DOHH2 (cell line): ENCODE measurements around the gene ITPK1.

Experiments
- H3F3A ChIP-seq: fragments of 200-600 bp; sonication (generic), shearing (Covaris generic); 2 replicates; pipeline ENCODE4 v1.6.0; 2016; ENCODE audit warnings: antibody characterized with exemption, mild to moderate bottlenecking; ENCODE audit not compliant: control insufficient read depth, insufficient read depth
- H3K27ac ChIP-seq: fragments of 200-600 bp; sonication (generic); 2 replicates; pipeline ENCODE4 v1.5.1; 2014; ENCODE audit warnings: low read depth, mild to moderate bottlenecking, low read length, moderate library complexity
- H3K27me3 ChIP-seq: fragments of 200-600 bp; sonication (generic); 2 replicates; pipeline ENCODE4 v1.6.1; 2014; ENCODE audit warnings: mild to moderate bottlenecking, low read length, mixed read lengths; ENCODE audit not compliant: control insufficient read depth
- H3K36me3 ChIP-seq: fragments of 200-600 bp; sonication (generic); 2 replicates; pipeline ENCODE4 v1.6.1; 2014; ENCODE audit warnings: mild to moderate bottlenecking, low read length, moderate library complexity, mixed read lengths; ENCODE audit not compliant: control insufficient read depth
- H3K4me1 ChIP-seq: fragments of 200-600 bp; sonication (generic); 2 replicates; pipeline ENCODE4 v1.6.1; 2014; ENCODE audit warnings: mild to moderate bottlenecking, low read length, mixed read lengths; ENCODE audit not compliant: control insufficient read depth
- H3K4me2 ChIP-seq: fragments of 200-600 bp; sonication (generic); 2 replicates; pipeline ENCODE4 v1.6.0; 2014; ENCODE audit warnings: mild to moderate bottlenecking, low read length, moderate library complexity
- H3K4me3 ChIP-seq: fragments of 200-600 bp; sonication (generic); 2 replicates; pipeline ENCODE4 v1.5.1; 2014; ENCODE audit warnings: mild to moderate bottlenecking, low read length, mixed read lengths
- H3K79me2 ChIP-seq: fragments of 200-600 bp; sonication (generic); 2 replicates; pipeline ENCODE4 v1.6.1; 2014; ENCODE audit warnings: mild to moderate bottlenecking, low read length, mixed read lengths; ENCODE audit not compliant: control insufficient read depth
- H3K9me2 ChIP-seq: fragments of 200-600 bp; sonication (generic); replicated peaks from 2 replicates; pipeline ENCODE4 v1.6.1; 2014; ENCODE audit warnings: mild to moderate bottlenecking, low read length, mixed read lengths; ENCODE audit not compliant: control insufficient read depth
- H3K9me3 ChIP-seq: fragments of 200-600 bp; sonication (generic); 2 replicates; pipeline ENCODE4 v1.6.1; 2014; ENCODE audit warnings: antibody characterized with exemption, low read length, mixed read lengths; ENCODE audit not compliant: control insufficient read depth, insufficient read depth
- H4K20me1 ChIP-seq: fragments of 200-600 bp; sonication (generic); 2 replicates; pipeline ENCODE4 v1.6.0; 2014; ENCODE audit warnings: low read depth, mild to moderate bottlenecking, antibody characterized with exemption, low read length, moderate library complexity; ENCODE audit not compliant: control insufficient read depth, insufficient read depth
- EZH2phosphoT487 ChIP-seq: fragments of 200-600 bp; sonication (generic); IDR thresholded peaks from 2 replicates; pipeline ENCODE4 v1.6.1; 2017; ENCODE audit warnings: borderline replicate concordance, mild to moderate bottlenecking, antibody characterized with exemption, low read length, moderate library complexity, mixed read lengths
- TF ChIP-seq, protein P1 (sequence below): fragments of 200-600 bp; sonication (generic); IDR thresholded peaks from one replicate; pipeline ENCODE4 v1.5.1; 2014; ENCODE audit warnings: antibody characterized with exemption, mild to moderate bottlenecking, low read depth, low read length; ENCODE audit not compliant: poor library complexity, severe bottlenecking

The ITPK1 gene

DNA sequence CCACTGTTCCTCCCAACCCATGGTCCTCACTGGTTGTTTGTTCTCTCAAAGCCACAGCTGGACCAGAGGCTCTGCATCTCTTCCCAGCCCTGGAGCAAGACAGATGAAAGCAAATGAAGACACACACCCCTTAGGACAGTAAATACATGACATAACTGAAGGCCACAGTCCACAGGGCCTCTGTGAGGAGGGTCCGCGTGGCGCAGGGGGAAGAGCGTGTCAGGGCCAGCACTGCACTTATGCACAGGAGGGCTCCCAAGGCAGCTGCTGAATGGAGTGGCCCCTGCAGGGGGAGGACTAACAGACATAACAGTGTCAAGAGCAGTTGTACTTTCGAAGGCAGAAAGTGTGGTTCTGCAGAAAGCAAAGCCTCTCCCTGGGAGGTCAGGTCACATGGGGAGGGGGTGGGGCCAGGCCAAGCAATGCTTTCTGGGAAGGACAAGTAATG lies 112.8 kb downstream of the ITPK1 start:
- Histone ChIP-seq H3K27ac (no peak overlapping the region), H3K36me3 (no peaks in the 10 kb centered on the region), H3K9me3 (no peaks in the 10 kb centered on the region), H3K4me3 (no peak overlapping the region), H4K20me1 (no peaks in the 10 kb centered on the region), H3K79me2 (no peaks in the 10 kb centered on the region), H3K9me2 (no peaks in the 10 kb centered on the region), H3K27me3 (no peaks in the 10 kb centered on the region), H3K4me1 (0 out of 2 replicates have a peak, but pooled peaks cover 2% of the 10 kb centered on the region), H3F3A (no peaks in the 10 kb centered on the region), H3K4me2 (no peak overlapping the region)
- TF ChIP-seq EZH2phosphoT487: no peak
- TF ChIP-seq, protein P1, sequence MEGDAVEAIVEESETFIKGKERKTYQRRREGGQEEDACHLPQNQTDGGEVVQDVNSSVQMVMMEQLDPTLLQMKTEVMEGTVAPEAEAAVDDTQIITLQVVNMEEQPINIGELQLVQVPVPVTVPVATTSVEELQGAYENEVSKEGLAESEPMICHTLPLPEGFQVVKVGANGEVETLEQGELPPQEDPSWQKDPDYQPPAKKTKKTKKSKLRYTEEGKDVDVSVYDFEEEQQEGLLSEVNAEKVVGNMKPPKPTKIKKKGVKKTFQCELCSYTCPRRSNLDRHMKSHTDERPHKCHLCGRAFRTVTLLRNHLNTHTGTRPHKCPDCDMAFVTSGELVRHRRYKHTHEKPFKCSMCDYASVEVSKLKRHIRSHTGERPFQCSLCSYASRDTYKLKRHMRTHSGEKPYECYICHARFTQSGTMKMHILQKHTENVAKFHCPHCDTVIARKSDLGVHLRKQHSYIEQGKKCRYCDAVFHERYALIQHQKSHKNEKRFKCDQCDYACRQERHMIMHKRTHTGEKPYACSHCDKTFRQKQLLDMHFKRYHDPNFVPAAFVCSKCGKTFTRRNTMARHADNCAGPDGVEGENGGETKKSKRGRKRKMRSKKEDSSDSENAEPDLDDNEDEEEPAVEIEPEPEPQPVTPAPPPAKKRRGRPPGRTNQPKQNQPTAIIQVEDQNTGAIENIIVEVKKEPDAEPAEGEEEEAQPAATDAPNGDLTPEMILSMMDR: no peak

DNA sequence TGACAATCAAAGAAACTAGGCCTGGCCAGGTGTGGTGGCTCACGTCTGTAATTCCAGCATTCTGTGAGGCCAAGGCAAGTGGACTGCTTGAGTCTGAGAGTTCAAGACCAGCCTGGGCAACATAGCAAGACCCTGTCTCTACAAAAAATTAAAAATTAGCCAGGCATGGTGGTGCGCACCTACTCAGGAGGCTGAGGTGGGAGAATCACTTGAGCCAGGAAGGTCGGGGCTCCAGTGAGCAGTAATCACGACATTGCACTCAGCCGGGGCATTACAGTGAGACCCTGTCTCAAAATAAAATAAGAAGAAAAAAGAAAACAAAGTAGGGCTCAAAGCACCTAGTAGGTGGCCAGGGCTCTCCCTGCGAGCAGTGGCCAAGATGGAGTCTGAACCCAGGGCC lies 113.7 kb downstream of the ITPK1 start:
- Histone ChIP-seq H3K27ac (no peak overlapping the region), H4K20me1 (no peaks in the 10 kb centered on the region)

DNA sequence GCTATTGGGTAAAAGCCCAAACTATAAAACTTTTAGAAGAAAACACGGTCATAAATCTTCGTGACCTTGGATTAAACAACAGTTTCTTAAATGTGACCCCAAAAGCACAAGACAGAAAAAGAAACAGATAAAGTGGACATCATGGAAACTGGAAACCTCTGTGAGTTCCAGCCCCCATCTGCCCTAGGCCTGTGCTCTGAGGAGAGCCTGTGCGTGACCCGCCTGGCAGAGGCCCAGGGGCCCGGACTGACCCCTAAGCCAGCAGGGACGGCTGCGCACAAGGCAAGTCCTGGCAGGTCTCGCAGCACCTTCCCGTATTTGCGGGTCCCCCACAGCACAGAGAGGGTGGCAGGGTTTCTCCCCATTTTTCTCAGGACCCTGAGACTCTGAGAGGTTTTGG lies 116.8 kb downstream of the ITPK1 start:
- H3K27me3 ChIP-seq: no peaks in the 10 kb centered on the region
- no peak overlapping the region for H3K27ac ChIP-seq
- no peaks in the 10 kb centered on the region for H3K79me2 ChIP-seq
- H3K36me3 ChIP-seq: no peaks in the 10 kb centered on the region
- no peak overlapping the region for H3K4me2 ChIP-seq
- TF ChIP-seq EZH2phosphoT487: no peak
- TF ChIP-seq, protein P1: no peak
- no peak overlapping the region for H3K4me3 ChIP-seq
- H4K20me1 ChIP-seq: no peaks in the 10 kb centered on the region
- H3K9me3 ChIP-seq: no peaks in the 10 kb centered on the region
- H3K9me2 ChIP-seq: no peaks in the 10 kb centered on the region
- H3K4me1 ChIP-seq: no peaks in the 10 kb centered on the region
- no peaks in the 10 kb centered on the region for H3F3A ChIP-seq

More for the DNA sequence above, 113.7 kb downstream of the ITPK1 start:
- no peak overlapping the region for H3K4me3 ChIP-seq
- H3K79me2 ChIP-seq: no peaks in the 10 kb centered on the region
- H3K4me2 ChIP-seq: no peak overlapping the region
- no peaks in the 10 kb centered on the region for H3F3A ChIP-seq
- H3K36me3 ChIP-seq: no peaks in the 10 kb centered on the region
- TF ChIP-seq, protein P1: no peak
- TF ChIP-seq EZH2phosphoT487: no peak
- H3K27me3 ChIP-seq: no peaks in the 10 kb centered on the region
- H3K4me1 ChIP-seq: 0 out of 2 replicates have a peak, but pooled peaks cover 2% of the 10 kb centered on the region
- no peaks in the 10 kb centered on the region for H3K9me3 ChIP-seq
- H3K9me2 ChIP-seq: no peaks in the 10 kb centered on the region
